GM12874 (cell line): ENCODE results near the gene CWC15.

Experiments
- CTCF ChIP-seq: IDR thresholded peaks from 2 replicates; pipeline ENCODE4 v1.5.1; 2011; ENCODE audit warnings: low read depth, mild to moderate bottlenecking, control low read depth, low read length, moderate library complexity; ENCODE audit not compliant: insufficient read depth

CWC15 gene

GRCh38 chr11:94924171-94924572 lies 49.2 kb downstream of the CWC15 start:
- no peak for TF ChIP-seq CTCF

- no peak for TF ChIP-seq CTCF
These were observed 50.4 kb downstream of the CWC15 start for GRCh38 chr11:94923004-94923334.

GRCh38 chr11:94922321-94923003 lies 50.9 kb downstream of the CWC15 start:
- TF ChIP-seq CTCF, result no peak

- TF ChIP-seq CTCF, result no peak
These were observed 53.0 kb downstream of the CWC15 start for GRCh38 chr11:94920311-94920710.

GRCh38 chr11:94912806-94913205 lies 60.5 kb downstream of the CWC15 start:
- TF ChIP-seq CTCF, result no peak
